Measurements from ENCODE around the gene ZNF652. TPM values are rescaled to one million over a fixed set of nuclear protein-coding genes. Genes with fewer than 3 reads are reported as not detected.

The ZNF652 gene
- total RNA-seq, 2 donors from 2014 or later, result 42.6 to 60.0 TPM

DNA sequence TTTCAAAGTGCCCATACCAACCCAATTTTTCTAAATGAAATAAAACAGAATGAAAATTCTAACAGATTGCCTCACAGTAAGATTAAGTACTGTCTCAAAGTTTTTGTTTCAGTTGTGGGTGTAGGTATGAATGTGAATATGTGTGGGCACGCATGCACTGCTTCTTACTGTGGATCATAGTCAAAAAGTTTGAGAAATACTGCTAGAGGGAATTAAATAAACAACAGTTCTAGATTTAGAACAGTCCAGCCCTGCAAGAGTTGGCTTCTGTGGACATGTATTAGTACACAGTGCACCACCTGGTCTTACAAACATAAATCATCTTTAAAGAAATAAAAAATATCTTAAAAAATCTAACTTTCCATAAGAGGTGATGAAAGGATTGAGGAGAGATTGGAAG, 8.4 kb downstream of the ZNF652 start:
- Mint-ChIP-seq H3K4me3 (no peak overlapping the region), H3K27ac (no peak overlapping the region), H3K27me3 (ENCODE audit: insufficient read depth) (no peaks in the 10 kb centered on the region), H3K4me1 (peaks cover 9% of the 10 kb centered on the region), H3K36me3 (ENCODE audit: low read depth) (peaks cover 10% of the 10 kb centered on the region), H3K9me3 (peaks cover 4% of the 10 kb centered on the region)
- no peak for DNase-seq
- Histone ChIP-seq H3K9ac (ENCODE audit: extremely low read depth, low read length, poor library complexity, severe bottlenecking) (no peak overlapping the region), H3K4me3 (ENCODE audit: low read length) (no peak overlapping the region), H3K27ac (ENCODE audit: low read depth, low read length) (no peak overlapping the region), H3K9me3 (ENCODE audit: control insufficient read depth, low read length) (peaks cover 6% of the 10 kb centered on the region), H3K36me3 (ENCODE audit: control insufficient read depth, insufficient read depth, low read length) (peaks cover 6% of the 10 kb centered on the region), H3K27me3 (ENCODE audit: control insufficient read depth, insufficient read depth, low read length, poor library complexity, severe bottlenecking) (no peaks in the 10 kb centered on the region), H3K4me1 (ENCODE audit: control insufficient read depth, insufficient read depth, low read length) (no peaks in the 10 kb centered on the region)
- TF ChIP-seq, protein P1, sequence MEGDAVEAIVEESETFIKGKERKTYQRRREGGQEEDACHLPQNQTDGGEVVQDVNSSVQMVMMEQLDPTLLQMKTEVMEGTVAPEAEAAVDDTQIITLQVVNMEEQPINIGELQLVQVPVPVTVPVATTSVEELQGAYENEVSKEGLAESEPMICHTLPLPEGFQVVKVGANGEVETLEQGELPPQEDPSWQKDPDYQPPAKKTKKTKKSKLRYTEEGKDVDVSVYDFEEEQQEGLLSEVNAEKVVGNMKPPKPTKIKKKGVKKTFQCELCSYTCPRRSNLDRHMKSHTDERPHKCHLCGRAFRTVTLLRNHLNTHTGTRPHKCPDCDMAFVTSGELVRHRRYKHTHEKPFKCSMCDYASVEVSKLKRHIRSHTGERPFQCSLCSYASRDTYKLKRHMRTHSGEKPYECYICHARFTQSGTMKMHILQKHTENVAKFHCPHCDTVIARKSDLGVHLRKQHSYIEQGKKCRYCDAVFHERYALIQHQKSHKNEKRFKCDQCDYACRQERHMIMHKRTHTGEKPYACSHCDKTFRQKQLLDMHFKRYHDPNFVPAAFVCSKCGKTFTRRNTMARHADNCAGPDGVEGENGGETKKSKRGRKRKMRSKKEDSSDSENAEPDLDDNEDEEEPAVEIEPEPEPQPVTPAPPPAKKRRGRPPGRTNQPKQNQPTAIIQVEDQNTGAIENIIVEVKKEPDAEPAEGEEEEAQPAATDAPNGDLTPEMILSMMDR (conservative IDR thresholded peaks at IDR 0.05), result no peak
- 82 to 100% methylated on average over 1 of the region's 1 CpG for WGBS, 2 experiments (ENCODE audit: insufficient coverage in 1 of 2, insufficient read length in 1 of 2)

- H3K9me3 Mint-ChIP-seq, result peaks cover 4% of the 10 kb centered on the region
- peaks cover 6% of the 10 kb centered on the region for H3K9me3 ChIP-seq (ENCODE audit: control insufficient read depth, low read length)
- H3K36me3 ChIP-seq (ENCODE audit: control insufficient read depth, insufficient read depth, low read length), result peaks cover 6% of the 10 kb centered on the region
- no peak overlapping the region for H3K4me3 Mint-ChIP-seq
- TF ChIP-seq, protein P1 (conservative IDR thresholded peaks at IDR 0.05), result no peak
- WGBS, 2 experiments (ENCODE audit: insufficient coverage in 1 of 2, insufficient read length in 1 of 2), result 92 to 95% methylated on average over 5 to 6 of the region's 6 CpGs
- no peak overlapping the region for H3K4me3 ChIP-seq (ENCODE audit: low read length)
- no peak for DNase-seq
- no peak overlapping the region for H3K27ac Mint-ChIP-seq
- no peak overlapping the region for H3K9ac ChIP-seq (ENCODE audit: extremely low read depth, low read length, poor library complexity, severe bottlenecking)
- H3K4me1 ChIP-seq (ENCODE audit: control insufficient read depth, insufficient read depth, low read length), result no peaks in the 10 kb centered on the region
- no peaks in the 10 kb centered on the region for H3K27me3 Mint-ChIP-seq (ENCODE audit: insufficient read depth)
- peaks cover 12% of the 10 kb centered on the region for H3K36me3 Mint-ChIP-seq (ENCODE audit: low read depth)
- H3K27me3 ChIP-seq (ENCODE audit: control insufficient read depth, insufficient read depth, low read length, poor library complexity, severe bottlenecking), result no peaks in the 10 kb centered on the region
- peaks cover under 1% of the 10 kb centered on the region for H3K4me1 Mint-ChIP-seq
- no peak overlapping the region for H3K27ac ChIP-seq (ENCODE audit: low read depth, low read length)
Measured at GRCh38 chr17:49352587-49353154, 9.4 kb downstream of the ZNF652 start.

GRCh38 chr17:49351572-49352140, 10.4 kb downstream of the ZNF652 start:
- no peaks in the 10 kb centered on the region for H3K4me1 Mint-ChIP-seq
- H3K27ac Mint-ChIP-seq, result no peak overlapping the region
- Histone ChIP-seq H3K9me3 (ENCODE audit: control insufficient read depth, low read length) (peaks cover 6% of the 10 kb centered on the region), H3K9ac (ENCODE audit: extremely low read depth, low read length, poor library complexity, severe bottlenecking) (no peak overlapping the region), H3K4me3 (ENCODE audit: low read length) (no peak overlapping the region), H3K27me3 (ENCODE audit: control insufficient read depth, insufficient read depth, low read length, poor library complexity, severe bottlenecking) (no peaks in the 10 kb centered on the region), H3K4me1 (ENCODE audit: control insufficient read depth, insufficient read depth, low read length) (no peaks in the 10 kb centered on the region), H3K27ac (ENCODE audit: low read depth, low read length) (no peak overlapping the region), H3K36me3 (ENCODE audit: control insufficient read depth, insufficient read depth, low read length) (peaks cover 6% of the 10 kb centered on the region)
- 83% methylated on average over 1 of the region's 3 CpGs; no CpG with 5 or more reads in 1 of the 2 experiments for WGBS, 2 experiments (ENCODE audit: insufficient coverage in 1 of 2, insufficient read length in 1 of 2)
- no peak overlapping the region for H3K4me3 Mint-ChIP-seq
- DNase-seq, result no peak
- TF ChIP-seq, protein P1 (conservative IDR thresholded peaks at IDR 0.05), result no peak
- no peaks in the 10 kb centered on the region for H3K27me3 Mint-ChIP-seq (ENCODE audit: insufficient read depth)
- H3K9me3 Mint-ChIP-seq, result peaks cover 4% of the 10 kb centered on the region
- H3K36me3 Mint-ChIP-seq (ENCODE audit: low read depth), result peaks cover 12% of the 10 kb centered on the region
